LNCAP (cell line): ENCODE data around the gene CAPRIN2.

Source experiments
- TF ChIP-seq, protein P1 (sequence below): fragments of 450-650 bp; IDR thresholded peaks from 2 replicates; pipeline ENCODE4 v1.5.1; 2017; ENCODE audit warnings: mild to moderate bottlenecking

The CAPRIN2 gene

DNA sequence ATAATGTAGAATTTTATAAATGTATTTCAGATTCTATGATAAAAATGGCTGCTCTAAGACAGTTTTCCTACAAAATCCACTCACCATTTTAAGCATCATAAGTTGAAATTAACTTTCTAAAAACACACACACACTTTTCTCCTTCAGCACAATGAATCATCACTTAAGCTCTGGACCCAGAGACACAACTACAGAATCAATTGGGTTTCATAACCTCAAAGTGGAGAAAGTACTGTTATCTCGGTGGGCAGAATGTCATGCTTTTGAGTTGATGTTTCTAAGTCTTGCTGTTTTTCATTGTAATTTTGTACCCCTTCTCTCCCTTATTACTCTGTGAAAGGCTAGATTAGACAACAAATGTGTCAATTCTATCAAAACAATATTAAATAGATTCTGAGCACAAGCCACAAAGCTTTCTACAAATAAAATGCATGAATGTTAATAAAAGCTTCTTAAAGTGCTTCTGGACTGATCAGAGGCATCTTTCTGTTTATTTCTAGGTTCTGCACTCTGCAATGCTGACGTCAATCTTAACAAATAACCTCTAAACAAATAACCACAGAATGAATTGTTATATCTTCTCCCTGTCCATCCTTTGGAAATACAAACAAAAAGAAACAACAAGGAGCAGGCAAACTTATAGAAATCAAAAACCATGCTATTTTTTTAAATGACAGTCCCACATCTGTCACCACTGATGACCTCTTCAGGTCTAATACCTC lies 67.3 kb downstream of the CAPRIN2 start:
- TF ChIP-seq, protein P1, sequence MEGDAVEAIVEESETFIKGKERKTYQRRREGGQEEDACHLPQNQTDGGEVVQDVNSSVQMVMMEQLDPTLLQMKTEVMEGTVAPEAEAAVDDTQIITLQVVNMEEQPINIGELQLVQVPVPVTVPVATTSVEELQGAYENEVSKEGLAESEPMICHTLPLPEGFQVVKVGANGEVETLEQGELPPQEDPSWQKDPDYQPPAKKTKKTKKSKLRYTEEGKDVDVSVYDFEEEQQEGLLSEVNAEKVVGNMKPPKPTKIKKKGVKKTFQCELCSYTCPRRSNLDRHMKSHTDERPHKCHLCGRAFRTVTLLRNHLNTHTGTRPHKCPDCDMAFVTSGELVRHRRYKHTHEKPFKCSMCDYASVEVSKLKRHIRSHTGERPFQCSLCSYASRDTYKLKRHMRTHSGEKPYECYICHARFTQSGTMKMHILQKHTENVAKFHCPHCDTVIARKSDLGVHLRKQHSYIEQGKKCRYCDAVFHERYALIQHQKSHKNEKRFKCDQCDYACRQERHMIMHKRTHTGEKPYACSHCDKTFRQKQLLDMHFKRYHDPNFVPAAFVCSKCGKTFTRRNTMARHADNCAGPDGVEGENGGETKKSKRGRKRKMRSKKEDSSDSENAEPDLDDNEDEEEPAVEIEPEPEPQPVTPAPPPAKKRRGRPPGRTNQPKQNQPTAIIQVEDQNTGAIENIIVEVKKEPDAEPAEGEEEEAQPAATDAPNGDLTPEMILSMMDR: no peak

DNA sequence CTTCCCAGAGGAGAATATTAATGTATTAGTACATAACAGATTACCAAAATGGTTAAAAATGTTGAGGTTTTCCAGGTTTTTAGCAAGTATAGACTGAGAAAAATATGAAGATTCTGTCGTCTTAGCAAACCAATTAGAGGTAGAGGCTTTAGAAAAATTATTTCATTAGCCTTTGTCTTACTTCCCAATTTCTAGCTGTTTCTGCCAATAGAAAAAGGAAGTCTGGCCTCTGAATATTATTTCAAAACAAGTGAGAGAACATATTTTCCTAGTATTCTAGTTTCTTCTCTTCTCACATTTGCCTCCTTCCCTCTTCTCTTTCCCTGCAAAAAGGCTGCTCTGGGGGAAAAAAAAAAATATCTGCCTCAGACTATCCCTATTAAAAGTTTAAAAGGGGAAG lies 75.5 kb downstream of the CAPRIN2 start:
- TF ChIP-seq, protein P1: no peak

DNA sequence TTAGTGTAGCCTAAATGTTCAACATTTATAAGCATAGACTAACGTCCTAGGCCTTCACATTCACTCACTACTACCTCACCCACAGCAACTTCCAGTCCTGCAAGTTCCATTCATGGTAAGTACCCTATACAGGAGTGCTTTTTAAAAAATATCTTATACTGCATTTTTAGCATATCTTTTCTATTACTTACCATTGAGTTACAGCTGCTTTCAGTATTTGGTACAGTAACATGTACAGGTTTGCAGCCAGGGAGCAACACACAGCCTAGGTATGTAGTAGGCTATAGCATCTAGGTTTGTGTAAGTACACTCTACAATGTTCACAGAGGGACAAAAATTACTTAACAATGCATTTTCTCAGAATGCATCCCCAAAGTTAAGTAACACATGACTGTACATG lies 76.5 kb downstream of the CAPRIN2 start:
- TF ChIP-seq, protein P1: no peak

DNA sequence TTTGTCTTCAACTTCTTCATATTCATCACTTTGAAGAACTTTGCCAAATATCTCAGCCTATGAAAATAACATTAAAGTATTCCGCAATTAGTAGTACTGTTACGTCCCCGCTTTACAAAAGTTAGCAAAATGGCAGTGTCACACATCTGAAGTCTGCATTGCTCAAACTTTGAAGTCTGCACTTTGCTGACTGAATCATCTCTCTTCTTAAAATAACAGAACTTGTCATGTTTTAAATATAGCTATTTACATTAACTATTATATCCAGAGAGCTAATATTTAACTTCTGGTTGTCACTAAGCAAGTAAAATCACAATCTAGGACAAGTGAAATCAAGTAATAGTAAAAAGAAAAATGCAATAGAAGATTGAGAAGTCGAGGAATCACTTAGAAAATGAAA lies 93.5 kb downstream of the CAPRIN2 start:
- TF ChIP-seq, protein P1: no peak
